Memory B cell (primary cell): ENCODE measurements around the gene KRT23.
"Not testable (repeated sequence)": the region's sequence is repeated elsewhere in the genome, so short reads cannot be mapped to it uniquely, and the experiment has no call there.

Source experiments
- ATAC-seq: fragments of 150-1000 bp; cut with Tn5 transposase; 2 replicates; pipeline ENCODE4 v1.10.0; 2021; ENCODE audit warnings: low read depth, mild to moderate bottlenecking, moderate library complexity
- DNase-seq, 2 donors: peaks; one replicate each; pipeline ENCODE4 v3.0.0; 2022; ENCODE audit warnings: low spot score in 2 of 2
- H3K27ac Mint-ChIP-seq: one replicate; pipeline ENCODE4 v1.8.0; 2022; ENCODE audit warnings: mild to moderate bottlenecking, moderate library complexity, mixed read lengths
- H3K27me3 Mint-ChIP-seq: one replicate; pipeline ENCODE4 v1.8.0; 2022; ENCODE audit warnings: mixed read lengths
- H3K36me3 Mint-ChIP-seq: one replicate; pipeline ENCODE4 v1.8.0; 2022; ENCODE audit warnings: mild to moderate bottlenecking, mixed read lengths
- H3K4me1 Mint-ChIP-seq: one replicate; pipeline ENCODE4 v1.8.0; 2022; ENCODE audit warnings: mixed read lengths
- H3K4me3 Mint-ChIP-seq: one replicate; pipeline ENCODE4 v1.8.0; 2022; ENCODE audit warnings: mild to moderate bottlenecking, moderate library complexity, mixed read lengths
- H3K9me3 Mint-ChIP-seq: one replicate; pipeline ENCODE4 v1.8.0; 2022; ENCODE audit warnings: mixed read lengths

Gene KRT23

DNA sequence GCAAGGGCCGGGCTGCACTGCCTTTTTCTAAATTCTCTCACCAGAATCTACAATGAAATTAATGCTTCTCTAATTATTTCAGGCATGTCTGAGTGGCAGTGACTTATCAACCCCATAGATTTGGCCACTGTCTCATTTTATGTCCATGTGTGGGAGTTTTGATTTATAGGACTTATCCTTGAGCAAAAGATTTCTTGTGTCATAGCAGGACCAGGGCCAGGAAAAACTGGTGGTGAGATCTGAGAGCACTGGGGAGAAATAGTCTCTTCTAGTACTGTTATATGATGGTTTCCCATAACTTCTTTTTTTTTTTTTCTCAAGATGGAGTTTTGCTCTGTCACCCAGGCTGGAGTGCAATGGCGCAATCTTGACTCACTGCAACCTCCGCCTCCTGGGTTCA, 1.5 kb upstream of the KRT23 start:
- H3K36me3 Mint-ChIP-seq, result peaks cover 2% of the 10 kb centered on the region
- DNase-seq, result no peak

DNA sequence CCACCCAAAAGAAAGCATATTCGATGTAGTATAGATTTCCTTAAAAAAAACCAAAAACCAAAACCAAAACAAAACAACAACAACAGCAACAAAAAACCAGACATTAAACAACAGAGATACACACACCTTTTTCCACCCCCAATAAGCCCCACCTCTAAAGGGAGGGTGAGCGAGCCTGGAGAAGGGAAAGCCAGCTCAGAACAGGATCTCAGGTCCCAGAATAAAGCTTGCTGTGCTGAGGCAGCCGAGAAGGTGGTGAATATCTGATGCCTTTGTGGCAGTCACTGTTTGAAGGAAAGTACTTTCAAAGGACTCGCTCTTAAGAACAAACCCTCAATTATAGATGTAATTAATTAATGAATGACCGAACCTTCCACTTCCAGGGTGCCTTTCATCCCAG, 470 bp downstream of the KRT23 start:
- no peaks in the 10 kb centered on the region for H3K9me3 Mint-ChIP-seq
- DNase-seq, result no peak
- H3K27me3 Mint-ChIP-seq, result peaks cover 10% of the 10 kb centered on the region
- no peak overlapping the region for H3K27ac Mint-ChIP-seq
- no peak overlapping the region for H3K4me3 Mint-ChIP-seq
- no peaks in the 10 kb centered on the region for H3K36me3 Mint-ChIP-seq
- no peak for ATAC-seq
- H3K4me1 Mint-ChIP-seq, result no peaks in the 10 kb centered on the region

More for the DNA sequence above, 1.5 kb upstream of the KRT23 start:
- no peak overlapping the region for H3K4me3 Mint-ChIP-seq
- peaks cover 8% of the 10 kb centered on the region for H3K9me3 Mint-ChIP-seq
- peaks cover 4% of the 10 kb centered on the region for H3K4me1 Mint-ChIP-seq
- H3K27ac Mint-ChIP-seq, result no peak overlapping the region
- peaks cover 20% of the 10 kb centered on the region for H3K27me3 Mint-ChIP-seq
- no peak for ATAC-seq

DNA sequence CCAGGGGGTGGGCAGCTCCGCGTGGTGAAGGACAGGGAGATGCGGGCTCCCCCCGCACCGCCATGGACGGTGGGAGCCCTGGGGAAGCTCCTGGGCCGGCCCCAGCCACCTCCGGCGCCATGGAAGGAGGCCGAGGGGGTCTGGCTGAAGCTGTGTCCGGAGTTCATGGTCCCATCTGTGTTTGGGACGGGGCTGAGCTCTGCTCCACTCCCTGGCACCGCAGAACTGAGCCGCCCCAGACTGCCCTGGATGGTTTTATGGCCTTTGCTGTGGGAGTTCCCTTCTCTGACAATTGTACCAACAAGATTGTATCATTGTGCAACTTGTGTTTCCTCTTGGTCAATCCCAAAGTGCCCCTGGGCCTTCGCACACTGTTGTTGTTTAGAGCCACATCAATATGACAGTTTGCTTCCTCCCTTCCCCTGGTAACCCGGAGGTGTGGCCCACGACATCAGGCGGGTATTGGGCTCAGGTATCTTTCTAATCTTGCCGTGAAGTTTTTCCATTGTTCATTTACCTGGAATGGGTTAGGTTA, 942 bp downstream of the KRT23 start:
- ATAC-seq (no peak), DNase-seq (no peak)
- no peak overlapping the region for H3K4me3 Mint-ChIP-seq
- H3K27me3 Mint-ChIP-seq, result peaks cover 10% of the 10 kb centered on the region
- no peak overlapping the region for H3K27ac Mint-ChIP-seq
- H3K4me1 Mint-ChIP-seq, result no peaks in the 10 kb centered on the region
- no peaks in the 10 kb centered on the region for H3K36me3 Mint-ChIP-seq
- H3K9me3 Mint-ChIP-seq, result no peaks in the 10 kb centered on the region

DNA sequence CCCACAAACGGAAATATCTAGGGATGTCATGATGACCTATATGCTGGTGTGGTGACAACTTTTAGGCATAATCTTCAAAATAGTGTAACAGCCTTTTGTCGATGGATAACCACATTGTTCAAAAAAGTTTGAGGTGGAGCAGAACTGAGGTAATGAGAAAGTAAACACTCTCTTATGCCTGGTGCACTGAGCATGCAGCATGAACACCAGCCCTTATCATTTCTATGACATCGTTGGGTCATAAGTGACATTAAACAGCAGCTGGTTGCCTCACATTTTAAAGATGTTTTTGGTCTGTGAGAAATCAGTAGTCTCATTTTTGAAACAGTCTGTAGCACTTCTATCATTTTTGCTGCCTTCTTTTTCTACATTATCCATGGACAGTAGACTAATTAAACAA, 1.8 kb downstream of the KRT23 start:
- DNase-seq (no peak), ATAC-seq (no peak)
- peaks cover 12% of the 10 kb centered on the region for H3K27me3 Mint-ChIP-seq
- no peaks in the 10 kb centered on the region for H3K36me3 Mint-ChIP-seq
- no peaks in the 10 kb centered on the region for H3K4me1 Mint-ChIP-seq
- no peak overlapping the region for H3K27ac Mint-ChIP-seq
- no peak overlapping the region for H3K4me3 Mint-ChIP-seq
- no peaks in the 10 kb centered on the region for H3K9me3 Mint-ChIP-seq

DNA sequence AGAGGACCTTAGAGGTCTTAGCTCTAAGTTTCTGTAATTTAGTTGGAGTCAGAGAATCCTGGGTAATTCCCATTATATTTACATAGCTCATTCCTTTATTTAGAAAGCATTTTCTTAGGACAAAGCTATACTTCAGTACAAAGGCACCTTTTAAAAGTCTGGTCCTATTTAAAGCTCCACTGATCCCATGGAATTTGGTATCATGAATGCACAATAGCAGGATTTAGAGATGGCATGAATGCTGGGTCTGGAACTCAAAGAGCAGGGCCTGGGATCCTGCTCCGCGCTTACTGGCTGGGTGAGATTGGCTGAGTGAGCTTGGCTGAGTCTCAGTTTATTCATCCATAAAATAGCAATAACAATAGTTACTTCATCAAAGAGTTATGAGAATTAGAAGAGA, 4.8 kb downstream of the KRT23 start:
- no peak for ATAC-seq
- H3K27ac Mint-ChIP-seq, result no peak overlapping the region
- no peaks in the 10 kb centered on the region for H3K9me3 Mint-ChIP-seq
- H3K27me3 Mint-ChIP-seq, result peaks cover 12% of the 10 kb centered on the region
- H3K36me3 Mint-ChIP-seq, result no peaks in the 10 kb centered on the region
- H3K4me1 Mint-ChIP-seq, result no peaks in the 10 kb centered on the region
- no peak for DNase-seq
- no peak overlapping the region for H3K4me3 Mint-ChIP-seq

DNA sequence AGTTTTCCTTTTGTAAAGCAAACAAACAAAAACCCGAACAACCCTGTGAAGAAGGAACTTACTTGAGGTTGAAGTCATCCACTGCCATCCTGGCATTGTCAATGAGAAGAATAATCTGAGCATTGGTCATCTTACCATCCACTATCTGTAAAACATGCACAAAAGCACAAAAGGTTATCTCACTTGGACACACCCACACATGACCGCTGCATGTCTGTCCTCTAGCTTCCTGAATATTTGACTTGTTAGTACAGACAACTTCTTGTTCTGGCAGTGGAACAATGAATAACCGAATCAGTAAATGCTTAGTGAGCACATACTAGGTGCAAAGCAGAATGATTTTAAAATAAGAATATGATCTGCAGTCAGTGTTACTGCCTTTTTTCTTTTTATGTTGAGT, 6.1 kb downstream of the KRT23 start:
- Mint-ChIP-seq H3K4me1 (no peaks in the 10 kb centered on the region), H3K27me3 (peaks cover 12% of the 10 kb centered on the region), H3K9me3 (no peaks in the 10 kb centered on the region), H3K27ac (no peak overlapping the region), H3K36me3 (no peaks in the 10 kb centered on the region), H3K4me3 (no peak overlapping the region)
- no peak for DNase-seq
- ATAC-seq, result no peak

DNA sequence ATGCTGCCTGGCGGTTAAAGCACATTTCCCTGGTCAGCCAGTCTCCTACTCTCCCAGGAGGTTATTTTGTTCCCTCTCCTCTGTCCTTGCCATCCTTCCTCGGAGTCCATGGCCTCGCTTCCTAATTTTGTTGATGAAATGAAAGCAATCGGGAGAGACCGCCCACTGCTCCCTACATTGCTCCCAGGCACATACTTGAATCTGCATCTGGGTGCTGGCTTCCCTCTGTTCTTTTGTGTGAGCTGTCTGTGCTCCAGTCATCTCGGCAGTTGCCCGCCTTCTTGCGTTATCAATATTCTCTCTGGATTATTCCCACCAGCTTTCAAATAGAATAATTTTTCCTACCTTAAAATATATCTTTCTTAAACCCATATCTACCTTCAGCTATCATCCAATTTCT, 11.1 kb downstream of the KRT23 start:
- Mint-ChIP-seq H3K27me3 (peaks cover 19% of the 10 kb centered on the region), H3K36me3 (peaks cover 1% of the 10 kb centered on the region), H3K9me3 (no peaks in the 10 kb centered on the region), H3K27ac (no peak overlapping the region), H3K4me1 (no peaks in the 10 kb centered on the region), H3K4me3 (no peak overlapping the region)
- ATAC-seq (no peak), DNase-seq (no peak)

DNA sequence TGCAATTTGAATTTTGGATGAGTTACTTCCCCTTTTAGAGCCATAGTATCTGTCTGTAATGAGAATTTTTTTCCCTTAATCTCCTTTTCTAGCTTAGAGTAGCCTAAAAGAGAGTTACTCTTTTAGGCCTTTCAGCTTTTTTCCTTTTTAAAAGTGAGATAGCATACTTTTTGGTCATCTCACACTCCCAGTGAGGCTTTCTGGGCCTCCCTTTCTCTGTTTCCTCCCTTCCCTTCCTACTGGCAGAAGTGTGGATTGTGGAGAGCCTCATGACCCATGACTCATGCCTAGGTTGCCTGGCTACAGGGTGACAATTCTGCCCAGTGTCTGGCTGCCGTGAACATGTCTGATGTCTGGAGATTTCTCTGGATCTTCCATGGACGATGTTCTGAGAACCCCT, 15.2 kb downstream of the KRT23 start:
- ATAC-seq, result no peak
- H3K36me3 Mint-ChIP-seq, result peaks cover 1% of the 10 kb centered on the region
- H3K27ac Mint-ChIP-seq, result no peak overlapping the region
- H3K4me1 Mint-ChIP-seq, result no peaks in the 10 kb centered on the region
- peaks cover 16% of the 10 kb centered on the region for H3K27me3 Mint-ChIP-seq
- H3K4me3 Mint-ChIP-seq, result no peak overlapping the region
- no peak for DNase-seq
- no peaks in the 10 kb centered on the region for H3K9me3 Mint-ChIP-seq

DNA sequence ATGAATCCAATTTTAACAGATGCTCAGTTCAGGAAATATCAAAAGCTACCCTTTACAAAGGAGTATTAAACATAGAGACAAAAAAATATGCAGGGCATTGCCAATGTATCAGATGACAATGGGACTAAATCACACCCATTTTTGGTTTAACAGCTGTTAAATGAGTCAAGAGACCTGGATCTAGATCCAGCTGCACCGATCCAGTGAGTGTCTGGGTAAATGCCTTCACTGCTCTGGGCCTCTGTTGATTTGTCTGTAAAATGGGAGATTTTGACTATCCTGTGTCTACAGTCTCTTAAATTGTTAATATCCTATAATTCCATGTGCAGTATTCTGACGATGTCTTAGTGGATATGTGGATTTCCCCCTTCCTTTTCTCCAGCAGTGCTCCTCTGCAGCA, 16.4 kb downstream of the KRT23 start:
- no peak for DNase-seq
- no peak overlapping the region for H3K27ac Mint-ChIP-seq
- H3K36me3 Mint-ChIP-seq, result peaks cover 1% of the 10 kb centered on the region
- H3K9me3 Mint-ChIP-seq, result no peaks in the 10 kb centered on the region
- no peak for ATAC-seq
- no peaks in the 10 kb centered on the region for H3K4me1 Mint-ChIP-seq
- H3K27me3 Mint-ChIP-seq, result peaks cover 9% of the 10 kb centered on the region
- no peak overlapping the region for H3K4me3 Mint-ChIP-seq

DNA sequence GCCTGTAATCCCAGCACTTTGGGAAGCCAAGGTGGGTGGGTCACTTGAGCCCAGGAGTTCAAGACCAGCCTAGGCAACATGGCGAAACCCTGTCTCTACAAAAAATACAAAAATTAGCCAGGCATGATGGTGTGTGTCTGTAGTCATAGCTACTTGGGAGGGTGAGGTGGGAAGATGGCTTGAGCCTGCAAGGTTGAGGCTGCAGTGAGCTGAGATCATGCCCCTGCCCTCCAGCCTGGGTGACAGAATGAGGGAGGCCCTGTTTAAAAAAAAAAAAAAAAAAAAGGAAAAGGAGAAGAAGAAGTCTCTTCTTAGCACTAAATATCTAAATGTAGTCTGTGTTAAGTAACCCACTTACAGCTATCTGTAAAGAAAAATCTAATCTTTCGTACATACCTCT, 20.3 kb downstream of the KRT23 start:
- H3K27me3 Mint-ChIP-seq, H3K9me3 Mint-ChIP-seq, H3K4me1 Mint-ChIP-seq, H3K4me3 Mint-ChIP-seq, H3K27ac Mint-ChIP-seq, DNase-seq, H3K36me3 Mint-ChIP-seq, ATAC-seq: not testable (repeated sequence)

DNA sequence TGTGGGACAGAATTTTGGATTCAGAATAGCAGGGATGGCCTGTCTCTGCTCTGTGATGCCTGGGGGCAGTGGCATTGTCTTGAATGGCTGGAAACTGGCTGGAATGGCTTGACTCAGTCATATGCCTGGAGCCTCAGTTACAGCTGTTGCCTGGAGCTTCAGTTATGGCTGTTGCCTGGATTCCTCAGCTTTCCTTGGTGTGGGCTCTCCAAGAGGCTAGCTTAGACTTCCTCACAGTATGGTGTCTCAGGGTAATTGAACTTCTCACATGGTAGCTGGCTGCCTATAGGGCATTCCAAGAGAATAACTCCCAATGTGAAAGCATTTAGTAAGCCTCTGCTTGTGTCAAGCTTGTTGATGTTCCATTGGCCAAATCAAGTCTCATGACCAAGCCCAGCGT, 21.1 kb downstream of the KRT23 start:
- H3K4me3 Mint-ChIP-seq, result no peak overlapping the region
- ATAC-seq, result no peak
- no peaks in the 10 kb centered on the region for H3K9me3 Mint-ChIP-seq
- H3K36me3 Mint-ChIP-seq, result no peaks in the 10 kb centered on the region
- H3K27ac Mint-ChIP-seq, result no peak overlapping the region
- peaks cover 4% of the 10 kb centered on the region for H3K4me1 Mint-ChIP-seq
- H3K27me3 Mint-ChIP-seq, result peaks cover 6% of the 10 kb centered on the region
- DNase-seq, result no peak

DNA sequence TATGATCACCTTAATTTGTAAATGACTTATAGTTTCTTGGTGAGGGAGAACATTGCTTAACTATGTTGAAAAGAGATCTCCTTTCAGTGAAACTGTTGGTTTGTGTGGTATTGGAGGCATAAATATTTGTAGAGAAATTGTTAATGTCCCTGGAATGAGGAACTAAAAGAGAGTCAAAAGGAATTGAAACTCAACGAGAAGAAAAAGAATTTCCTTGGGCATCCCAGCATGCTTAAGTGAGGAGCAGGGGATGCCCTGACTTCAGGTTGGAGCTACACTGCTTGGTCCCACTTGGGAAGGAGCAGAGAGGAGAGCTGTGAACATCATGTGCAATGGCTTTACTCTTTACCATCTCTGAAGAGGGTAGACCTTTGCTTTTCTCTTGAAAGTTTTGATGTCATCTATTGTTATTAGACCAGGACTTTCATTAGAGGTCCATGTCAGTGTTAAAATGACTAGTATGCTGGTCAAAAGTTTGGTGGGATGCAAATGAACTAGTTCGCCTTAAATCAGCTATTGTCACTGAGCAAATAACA, 21.7 kb downstream of the KRT23 start:
- Mint-ChIP-seq H3K36me3 (no peaks in the 10 kb centered on the region), H3K27me3 (peaks cover 5% of the 10 kb centered on the region), H3K4me3 (no peak overlapping the region), H3K9me3 (no peaks in the 10 kb centered on the region), H3K27ac (no peak overlapping the region), H3K4me1 (peaks cover 4% of the 10 kb centered on the region)
- ATAC-seq, result peak; percentile 32
- DNase-seq, result no peak

DNA sequence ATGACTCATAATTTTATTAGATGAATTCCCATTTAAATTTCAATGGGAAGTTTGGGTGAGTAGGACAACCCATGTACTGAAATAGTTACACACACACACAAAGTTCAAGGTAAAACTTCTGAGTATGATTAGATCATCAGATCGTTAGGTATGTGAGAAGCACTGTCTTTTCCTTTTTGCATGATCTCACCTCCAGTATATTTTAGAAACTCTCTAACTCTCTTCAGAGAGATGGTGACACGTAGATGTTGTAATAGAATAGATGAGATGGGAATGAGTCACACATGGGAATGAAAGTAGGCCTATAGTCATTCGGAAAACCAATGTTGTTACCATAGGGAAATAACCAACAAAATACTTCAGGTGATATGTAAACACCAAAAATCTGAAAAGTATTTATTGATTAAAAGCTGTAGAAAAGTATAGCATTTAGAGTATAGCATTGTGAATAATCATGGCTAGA, 22.2 kb downstream of the KRT23 start:
- no peak for ATAC-seq
- DNase-seq, result no peak
- Mint-ChIP-seq H3K27me3 (peaks cover 5% of the 10 kb centered on the region), H3K4me1 (peaks cover 4% of the 10 kb centered on the region), H3K4me3 (no peak overlapping the region), H3K36me3 (no peaks in the 10 kb centered on the region), H3K27ac (no peak overlapping the region), H3K9me3 (no peaks in the 10 kb centered on the region)

DNA sequence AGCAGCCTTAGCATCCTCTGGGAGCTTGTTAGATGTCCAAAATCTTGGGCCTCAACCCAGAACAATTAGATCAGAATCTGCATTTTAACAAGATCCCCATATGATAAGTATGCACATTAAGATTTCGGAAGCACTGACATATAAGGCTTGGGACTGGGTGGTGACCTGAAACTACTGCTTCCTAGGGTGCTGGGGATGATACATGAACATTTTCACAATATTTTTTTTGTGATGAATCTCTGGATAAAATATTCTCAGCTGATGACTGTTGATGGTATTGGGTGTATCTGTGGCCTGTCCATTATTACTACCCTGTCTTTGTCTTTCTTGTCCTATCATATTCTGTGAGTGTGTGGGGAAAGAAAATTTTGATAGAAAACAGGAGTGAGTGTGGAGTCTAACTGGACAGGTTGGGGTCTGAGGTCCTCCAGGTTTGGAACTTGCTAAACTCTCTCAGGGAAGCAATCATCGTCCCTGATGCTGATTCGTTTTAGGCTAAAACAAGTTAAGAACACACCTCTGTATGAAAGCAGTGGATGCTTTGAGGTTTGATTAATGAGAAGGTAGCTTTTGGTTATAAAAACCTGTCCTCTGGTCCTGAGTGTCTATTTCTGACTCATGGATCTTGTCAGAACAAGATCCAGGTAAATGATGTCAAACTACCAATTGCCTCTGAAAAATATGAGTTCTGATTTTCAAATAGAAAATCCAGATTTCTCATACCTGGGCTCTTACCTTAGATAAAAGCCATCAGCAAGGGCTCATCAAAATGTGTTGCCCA, 23.2 kb downstream of the KRT23 start:
- H3K36me3 Mint-ChIP-seq, result no peaks in the 10 kb centered on the region
- no peak overlapping the region for H3K27ac Mint-ChIP-seq
- peaks cover 5% of the 10 kb centered on the region for H3K27me3 Mint-ChIP-seq
- no peak overlapping the region for H3K4me3 Mint-ChIP-seq
- H3K4me1 Mint-ChIP-seq, result peaks cover 4% of the 10 kb centered on the region
- H3K9me3 Mint-ChIP-seq, result no peaks in the 10 kb centered on the region
- ATAC-seq (no peak), DNase-seq (no peak)
